Measurements from ENCODE around the gene TMEM72. TPM values are rescaled to one million over a fixed set of nuclear protein-coding genes. Genes with fewer than 3 reads are reported as not detected.

The TMEM72 gene
- total RNA-seq, 1 donor from 2014 or later, result not detected

DNA sequence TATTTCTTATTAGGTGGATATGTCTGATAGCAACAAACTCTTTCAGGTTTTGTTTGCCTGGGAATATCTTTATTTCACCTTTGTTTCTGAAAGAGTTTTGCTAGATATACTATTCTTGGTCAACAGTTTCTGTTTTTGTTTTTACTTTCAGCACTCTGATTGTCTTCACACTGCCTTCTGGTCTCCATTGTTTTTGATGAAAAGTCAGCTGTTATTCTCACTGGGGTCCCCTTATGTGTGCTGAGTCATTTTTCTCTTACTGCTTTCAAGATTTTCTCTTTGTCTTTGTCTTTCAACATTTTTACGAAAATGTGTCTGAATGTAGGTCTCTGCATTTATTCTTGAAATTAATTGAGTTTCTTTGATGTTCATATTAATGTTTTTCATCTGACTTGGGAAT lies 33.2 kb downstream of the TMEM72 start:
- H3K27me3 Mint-ChIP-seq (ENCODE audit: insufficient read depth, low read depth), result peaks cover 3% of the 10 kb centered on the region

GRCh38 chr10:44946205-44946604 lies 35.1 kb downstream of the TMEM72 start:
- no peak overlapping the region for H3K27ac ChIP-seq
- no peak overlapping the region for H3K4me2 ChIP-seq
- H3F3A ChIP-seq (ENCODE audit: low read depth), result no peaks in the 10 kb centered on the region
- no peaks in the 10 kb centered on the region for H3K36me3 ChIP-seq
- TF ChIP-seq EZH2phosphoT487 (IDR thresholded peaks at IDR 0.05) (no peak), EZH2 (IDR thresholded peaks at IDR 0.05) (no peak)
- TF ChIP-seq, protein P1, sequence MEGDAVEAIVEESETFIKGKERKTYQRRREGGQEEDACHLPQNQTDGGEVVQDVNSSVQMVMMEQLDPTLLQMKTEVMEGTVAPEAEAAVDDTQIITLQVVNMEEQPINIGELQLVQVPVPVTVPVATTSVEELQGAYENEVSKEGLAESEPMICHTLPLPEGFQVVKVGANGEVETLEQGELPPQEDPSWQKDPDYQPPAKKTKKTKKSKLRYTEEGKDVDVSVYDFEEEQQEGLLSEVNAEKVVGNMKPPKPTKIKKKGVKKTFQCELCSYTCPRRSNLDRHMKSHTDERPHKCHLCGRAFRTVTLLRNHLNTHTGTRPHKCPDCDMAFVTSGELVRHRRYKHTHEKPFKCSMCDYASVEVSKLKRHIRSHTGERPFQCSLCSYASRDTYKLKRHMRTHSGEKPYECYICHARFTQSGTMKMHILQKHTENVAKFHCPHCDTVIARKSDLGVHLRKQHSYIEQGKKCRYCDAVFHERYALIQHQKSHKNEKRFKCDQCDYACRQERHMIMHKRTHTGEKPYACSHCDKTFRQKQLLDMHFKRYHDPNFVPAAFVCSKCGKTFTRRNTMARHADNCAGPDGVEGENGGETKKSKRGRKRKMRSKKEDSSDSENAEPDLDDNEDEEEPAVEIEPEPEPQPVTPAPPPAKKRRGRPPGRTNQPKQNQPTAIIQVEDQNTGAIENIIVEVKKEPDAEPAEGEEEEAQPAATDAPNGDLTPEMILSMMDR (IDR thresholded peaks at IDR 0.05), result no peak
- H3K9ac ChIP-seq, result no peak overlapping the region
- no peak overlapping the region for H3K4me3 ChIP-seq
- no peak overlapping the region for H2AFZ ChIP-seq (replicated peaks)
- no peak for DNase-seq (ENCODE audit: low spot score)
- peaks cover 10% of the 10 kb centered on the region for H3K9me3 Mint-ChIP-seq
- no peaks in the 10 kb centered on the region for H3K79me2 ChIP-seq (ENCODE audit: low read depth)
- H3K36me3 Mint-ChIP-seq, result no peaks in the 10 kb centered on the region
- H3K4me1 ChIP-seq, result no peaks in the 10 kb centered on the region
- no peak overlapping the region for H3K27ac Mint-ChIP-seq
- H4K20me1 ChIP-seq (ENCODE audit: low read depth), result no peaks in the 10 kb centered on the region
- H3K27me3 ChIP-seq, result no peaks in the 10 kb centered on the region
- H3K9me3 ChIP-seq (ENCODE audit: low read depth), result peaks cover 8% of the 10 kb centered on the region
- peaks cover 8% of the 10 kb centered on the region for H3K4me1 Mint-ChIP-seq
- peaks cover 5% of the 10 kb centered on the region for H3K27me3 Mint-ChIP-seq (ENCODE audit: insufficient read depth, low read depth)
- H3K4me3 Mint-ChIP-seq, result no peak overlapping the region

More for the DNA sequence above, 33.2 kb downstream of the TMEM72 start:
- Histone ChIP-seq H3K79me2 (ENCODE audit: low read depth) (no peaks in the 10 kb centered on the region), H3K27me3 (no peaks in the 10 kb centered on the region), H2AFZ (replicated peaks) (no peak overlapping the region), H3K4me2 (no peak overlapping the region), H3K9ac (no peak overlapping the region), H3K27ac (no peak overlapping the region), H3K4me1 (no peaks in the 10 kb centered on the region), H3K4me3 (no peak overlapping the region), H4K20me1 (ENCODE audit: low read depth) (no peaks in the 10 kb centered on the region), H3K9me3 (ENCODE audit: low read depth) (peaks cover 8% of the 10 kb centered on the region), H3K36me3 (no peaks in the 10 kb centered on the region), H3F3A (ENCODE audit: low read depth) (no peaks in the 10 kb centered on the region)
- Mint-ChIP-seq H3K36me3 (no peaks in the 10 kb centered on the region), H3K4me1 (no peaks in the 10 kb centered on the region), H3K4me3 (no peak overlapping the region), H3K27ac (no peak overlapping the region), H3K9me3 (peaks cover 10% of the 10 kb centered on the region)
- TF ChIP-seq, protein P1 (IDR thresholded peaks at IDR 0.05), result no peak
- TF ChIP-seq EZH2 (IDR thresholded peaks at IDR 0.05) (no peak), EZH2phosphoT487 (IDR thresholded peaks at IDR 0.05) (no peak)
- DNase-seq (ENCODE audit: low spot score), result no peak

DNA sequence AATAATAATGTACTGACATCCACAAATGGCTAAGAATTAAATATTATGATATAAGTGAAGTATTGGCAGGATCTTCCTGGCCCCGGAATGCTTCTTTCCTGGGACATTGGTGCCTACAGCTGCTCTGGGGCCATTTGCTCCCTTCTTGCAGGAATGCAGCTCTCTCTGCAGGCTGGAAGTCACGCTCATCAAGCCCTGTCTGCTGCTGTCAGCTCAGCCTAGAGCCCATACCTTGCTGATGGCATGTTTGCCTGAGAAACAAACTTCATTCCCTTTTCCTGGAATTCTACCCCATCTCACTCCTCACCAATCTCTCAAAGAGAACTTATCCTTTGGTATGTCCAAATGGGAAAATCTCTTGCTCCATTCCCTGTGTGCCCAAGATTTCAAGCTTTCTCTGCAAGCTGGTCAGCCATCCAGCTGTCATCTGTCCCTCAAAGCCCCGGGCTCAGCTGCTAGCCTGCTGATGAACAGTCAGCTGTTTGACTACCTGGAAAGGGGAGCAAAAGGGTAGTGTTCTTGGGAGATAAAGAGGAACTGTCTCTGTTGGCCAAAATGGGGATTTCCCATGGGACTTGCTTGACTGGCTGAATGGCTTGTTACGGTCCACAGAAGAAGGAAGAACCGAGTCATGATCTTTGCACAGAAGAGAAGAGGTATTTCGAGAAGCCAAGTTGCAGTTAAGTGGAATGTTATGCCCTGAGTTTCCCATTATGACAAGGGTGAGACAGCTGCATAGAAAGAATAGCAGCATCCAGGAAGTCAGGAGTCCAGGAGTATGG lies 36.4 kb downstream of the TMEM72 start:
- H3K4me2 ChIP-seq, result no peak overlapping the region
- peaks cover 8% of the 10 kb centered on the region for H3K9me3 ChIP-seq (ENCODE audit: low read depth)
- H3K27ac Mint-ChIP-seq, result no peak overlapping the region

More for the DNA sequence above, 36.4 kb downstream of the TMEM72 start:
- Mint-ChIP-seq H3K27me3 (ENCODE audit: insufficient read depth, low read depth) (peaks cover 5% of the 10 kb centered on the region), H3K36me3 (no peaks in the 10 kb centered on the region), H3K4me1 (peaks cover 14% of the 10 kb centered on the region), H3K4me3 (peak overlapping the region; percentile 1), H3K9me3 (peaks cover 10% of the 10 kb centered on the region)
- no peaks in the 10 kb centered on the region for H3K27me3 ChIP-seq
- no peak for TF ChIP-seq EZH2 (IDR thresholded peaks at IDR 0.05)
- TF ChIP-seq, protein P1 (IDR thresholded peaks at IDR 0.05), result no peak
- no peak for TF ChIP-seq EZH2phosphoT487 (IDR thresholded peaks at IDR 0.05)
- H3K36me3 ChIP-seq, result no peaks in the 10 kb centered on the region
- no peak overlapping the region for H3K9ac ChIP-seq
- H3F3A ChIP-seq (ENCODE audit: low read depth), result no peaks in the 10 kb centered on the region
- no peak overlapping the region for H3K4me3 ChIP-seq
- no peaks in the 10 kb centered on the region for H3K79me2 ChIP-seq (ENCODE audit: low read depth)
- no peak for DNase-seq (ENCODE audit: low spot score)
- no peaks in the 10 kb centered on the region for H3K4me1 ChIP-seq
- no peak overlapping the region for H3K27ac ChIP-seq
- no peak overlapping the region for H2AFZ ChIP-seq (replicated peaks)
- H4K20me1 ChIP-seq (ENCODE audit: low read depth), result no peaks in the 10 kb centered on the region
